GM12878 (cell line): ENCODE results near the gene TADA2A. TPM values are rescaled to one million over a fixed set of nuclear protein-coding genes. Genes with fewer than 3 reads are reported as not detected.

Experiments
- ATF7 ChIP-seq: fragments of 450-650 bp; IDR thresholded peaks from 2 replicates; pipeline ENCODE4 v1.6.1; 2016; ENCODE audit warnings: low read depth, mild to moderate bottlenecking
- CREB1 ChIP-seq: IDR thresholded peaks from 2 replicates; pipeline ENCODE4 v1.6.1; 2012; ENCODE audit warnings: low read depth, mild to moderate bottlenecking, inconsistent platforms
- JUND ChIP-seq: IDR thresholded peaks from 2 replicates; pipeline ENCODE4 v1.6.1; 2012; ENCODE audit warnings: low read depth, mild to moderate bottlenecking, low read length, improper control_type of control experiment, moderate library complexity
- KAT2A ChIP-seq: conservative IDR thresholded peaks from 2 replicates; pipeline ENCODE4 v1.6.1; 2011; ENCODE audit warnings: low read depth, low read length; ENCODE audit not compliant: control insufficient read depth
- PAX8 ChIP-seq: fragments of 450-650 bp; IDR thresholded peaks from 2 replicates; pipeline ENCODE4 v1.6.1; 2017; ENCODE audit warnings: mild to moderate bottlenecking, moderate library complexity
- PML ChIP-seq: IDR thresholded peaks from 2 replicates; pipeline ENCODE4 v1.6.1; 2012; ENCODE audit warnings: low read length, inconsistent platforms
- POLR2AphosphoS5 ChIP-seq: IDR thresholded peaks from 2 replicates; pipeline ENCODE4 v1.6.1; 2011; ENCODE audit warnings: mild to moderate bottlenecking, low read length, inconsistent platforms
- SPI1 ChIP-seq: IDR thresholded peaks from 2 replicates; pipeline ENCODE4 v1.6.1; 2011; ENCODE audit warnings: low read depth, mild to moderate bottlenecking, low read length, moderate library complexity, borderline replicate concordance; ENCODE audit not compliant: insufficient read depth
- SRF ChIP-seq, 2 experiments: IDR thresholded peaks; 2 replicates each; pipeline ENCODE4 v1.6.1; 2011; ENCODE audit warnings: low read depth in 2 of 2, low read length in 2 of 2, mild to moderate bottlenecking in 1 of 2, moderate library complexity in 1 of 2
- polyA plus RNA-seq, 11 experiments: library from polyadenylated mRNA; depleted of rRNA in 4 of 11; unstranded in 6 of 11; stranded (reverse) in 5 of 11; fragments of >200 nt; fragmentation: Nextera tagmentation in 4 of 11; fragmentation: Illumina TruSeq in 1 of 11; extraction: Ambion mirVana in 4 of 11; extraction: Trizol in 1 of 11; gene quantifications; 1 replicate in 1 of 11; 2 replicates in 10 of 11; pipeline versions ENCODE4 v1.2.1 to v1.2.3, GENCODE V29; 2011 to 2016; ENCODE audit warnings: inconsistent platforms in 2 of 11, missing spikeins in 2 of 11, low read depth in 1 of 11
- total RNA-seq, 4 experiments: library from RNA; depleted of rRNA in 3 of 4; stranded (reverse); fragments of >200 nt in 3 of 4; fragmentation: Illumina TruSeq in 1 of 4; extraction: Trizol in 1 of 4; gene quantifications; 2 replicates each; pipeline versions ENCODE4 v1.2.1 to v1.2.3, GENCODE V29; 2013 to 2021
- TF ChIP-seq, protein P1 (sequence below): IDR thresholded peaks from 2 replicates; pipeline ENCODE4 v1.6.1; 2012; ENCODE audit warnings: mild to moderate bottlenecking, low read depth, low read length
- TF ChIP-seq, protein P2 (sequence below): IDR thresholded peaks from 2 replicates; pipeline ENCODE4 v1.6.1; 2012; ENCODE audit warnings: improper control_type of control experiment, low read depth, low read length; ENCODE audit not compliant: insufficient replicate concordance
- TF ChIP-seq, protein P3 (sequence below): fragments of 450-650 bp; IDR thresholded peaks from 2 replicates; pipeline ENCODE4 v1.6.1; 2017; ENCODE audit warnings: borderline replicate concordance
- TF ChIP-seq, protein P4 (sequence below): fragments of 450-650 bp; IDR thresholded peaks from 2 replicates; pipeline ENCODE4 v1.6.1; 2018; ENCODE audit warnings: borderline replicate concordance, mild to moderate bottlenecking; ENCODE audit not compliant: partially characterized antibody
- TF ChIP-seq, protein P5 (sequence below): IDR thresholded peaks from 2 replicates; pipeline ENCODE4 v1.6.1; 2011; ENCODE audit warnings: mild to moderate bottlenecking, low read depth, low read length, moderate library complexity; ENCODE audit not compliant: insufficient replicate concordance
- TF ChIP-seq, protein P6 (sequence below): IDR thresholded peaks from 2 replicates; pipeline ENCODE4 v1.6.1; 2012; ENCODE audit warnings: low read depth, low read length, improper control_type of control experiment

TADA2A gene
- total and polyA plus RNA-seq, 10 of the 15 experiments (the other 5 are each of a cell fraction or from before 2014, with no cell fraction given): 19.6 to 43.8 (median 34.1) TPM

DNA sequence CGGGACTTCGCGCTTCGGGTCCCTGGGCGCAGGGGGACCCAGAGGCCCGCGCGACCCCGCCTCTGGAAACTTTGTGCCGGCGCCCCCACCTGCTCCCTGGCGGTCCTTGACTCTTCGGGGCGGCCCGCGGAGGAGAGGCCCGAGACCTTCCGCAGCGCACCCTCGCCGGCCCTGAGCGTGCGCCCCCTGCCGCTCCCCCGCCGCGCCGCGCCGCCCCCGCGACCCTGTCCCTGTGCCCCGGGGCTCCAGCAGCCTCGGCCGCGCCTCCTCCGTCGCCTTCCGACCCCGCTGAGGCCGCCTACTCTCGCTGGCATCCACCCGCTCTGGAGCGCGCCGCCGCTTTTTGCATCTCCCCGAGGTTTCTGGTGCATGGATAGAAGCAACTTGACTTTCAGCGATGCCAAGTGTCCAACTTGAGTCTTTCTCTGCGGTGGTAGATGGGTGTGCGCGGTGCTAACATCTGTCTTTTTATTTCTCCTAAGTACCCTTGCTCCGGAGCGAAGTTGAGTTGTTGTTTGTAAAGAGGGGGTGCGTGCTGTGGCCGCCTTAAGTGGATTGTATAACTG lies 83.4 kb downstream of the TADA2A start (continued):
- TF ChIP-seq, protein P1, sequence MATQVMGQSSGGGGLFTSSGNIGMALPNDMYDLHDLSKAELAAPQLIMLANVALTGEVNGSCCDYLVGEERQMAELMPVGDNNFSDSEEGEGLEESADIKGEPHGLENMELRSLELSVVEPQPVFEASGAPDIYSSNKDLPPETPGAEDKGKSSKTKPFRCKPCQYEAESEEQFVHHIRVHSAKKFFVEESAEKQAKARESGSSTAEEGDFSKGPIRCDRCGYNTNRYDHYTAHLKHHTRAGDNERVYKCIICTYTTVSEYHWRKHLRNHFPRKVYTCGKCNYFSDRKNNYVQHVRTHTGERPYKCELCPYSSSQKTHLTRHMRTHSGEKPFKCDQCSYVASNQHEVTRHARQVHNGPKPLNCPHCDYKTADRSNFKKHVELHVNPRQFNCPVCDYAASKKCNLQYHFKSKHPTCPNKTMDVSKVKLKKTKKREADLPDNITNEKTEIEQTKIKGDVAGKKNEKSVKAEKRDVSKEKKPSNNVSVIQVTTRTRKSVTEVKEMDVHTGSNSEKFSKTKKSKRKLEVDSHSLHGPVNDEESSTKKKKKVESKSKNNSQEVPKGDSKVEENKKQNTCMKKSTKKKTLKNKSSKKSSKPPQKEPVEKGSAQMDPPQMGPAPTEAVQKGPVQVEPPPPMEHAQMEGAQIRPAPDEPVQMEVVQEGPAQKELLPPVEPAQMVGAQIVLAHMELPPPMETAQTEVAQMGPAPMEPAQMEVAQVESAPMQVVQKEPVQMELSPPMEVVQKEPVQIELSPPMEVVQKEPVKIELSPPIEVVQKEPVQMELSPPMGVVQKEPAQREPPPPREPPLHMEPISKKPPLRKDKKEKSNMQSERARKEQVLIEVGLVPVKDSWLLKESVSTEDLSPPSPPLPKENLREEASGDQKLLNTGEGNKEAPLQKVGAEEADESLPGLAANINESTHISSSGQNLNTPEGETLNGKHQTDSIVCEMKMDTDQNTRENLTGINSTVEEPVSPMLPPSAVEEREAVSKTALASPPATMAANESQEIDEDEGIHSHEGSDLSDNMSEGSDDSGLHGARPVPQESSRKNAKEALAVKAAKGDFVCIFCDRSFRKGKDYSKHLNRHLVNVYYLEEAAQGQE: no peak
- TF ChIP-seq, protein P2, sequence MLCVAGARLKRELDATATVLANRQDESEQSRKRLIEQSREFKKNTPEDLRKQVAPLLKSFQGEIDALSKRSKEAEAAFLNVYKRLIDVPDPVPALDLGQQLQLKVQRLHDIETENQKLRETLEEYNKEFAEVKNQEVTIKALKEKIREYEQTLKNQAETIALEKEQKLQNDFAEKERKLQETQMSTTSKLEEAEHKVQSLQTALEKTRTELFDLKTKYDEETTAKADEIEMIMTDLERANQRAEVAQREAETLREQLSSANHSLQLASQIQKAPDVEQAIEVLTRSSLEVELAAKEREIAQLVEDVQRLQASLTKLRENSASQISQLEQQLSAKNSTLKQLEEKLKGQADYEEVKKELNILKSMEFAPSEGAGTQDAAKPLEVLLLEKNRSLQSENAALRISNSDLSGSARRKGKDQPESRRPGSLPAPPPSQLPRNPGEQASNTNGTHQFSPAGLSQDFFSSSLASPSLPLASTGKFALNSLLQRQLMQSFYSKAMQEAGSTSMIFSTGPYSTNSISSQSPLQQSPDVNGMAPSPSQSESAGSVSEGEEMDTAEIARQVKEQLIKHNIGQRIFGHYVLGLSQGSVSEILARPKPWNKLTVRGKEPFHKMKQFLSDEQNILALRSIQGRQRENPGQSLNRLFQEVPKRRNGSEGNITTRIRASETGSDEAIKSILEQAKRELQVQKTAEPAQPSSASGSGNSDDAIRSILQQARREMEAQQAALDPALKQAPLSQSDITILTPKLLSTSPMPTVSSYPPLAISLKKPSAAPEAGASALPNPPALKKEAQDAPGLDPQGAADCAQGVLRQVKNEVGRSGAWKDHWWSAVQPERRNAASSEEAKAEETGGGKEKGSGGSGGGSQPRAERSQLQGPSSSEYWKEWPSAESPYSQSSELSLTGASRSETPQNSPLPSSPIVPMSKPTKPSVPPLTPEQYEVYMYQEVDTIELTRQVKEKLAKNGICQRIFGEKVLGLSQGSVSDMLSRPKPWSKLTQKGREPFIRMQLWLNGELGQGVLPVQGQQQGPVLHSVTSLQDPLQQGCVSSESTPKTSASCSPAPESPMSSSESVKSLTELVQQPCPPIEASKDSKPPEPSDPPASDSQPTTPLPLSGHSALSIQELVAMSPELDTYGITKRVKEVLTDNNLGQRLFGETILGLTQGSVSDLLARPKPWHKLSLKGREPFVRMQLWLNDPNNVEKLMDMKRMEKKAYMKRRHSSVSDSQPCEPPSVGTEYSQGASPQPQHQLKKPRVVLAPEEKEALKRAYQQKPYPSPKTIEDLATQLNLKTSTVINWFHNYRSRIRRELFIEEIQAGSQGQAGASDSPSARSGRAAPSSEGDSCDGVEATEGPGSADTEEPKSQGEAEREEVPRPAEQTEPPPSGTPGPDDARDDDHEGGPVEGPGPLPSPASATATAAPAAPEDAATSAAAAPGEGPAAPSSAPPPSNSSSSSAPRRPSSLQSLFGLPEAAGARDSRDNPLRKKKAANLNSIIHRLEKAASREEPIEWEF: no peak
- TF ChIP-seq, protein P3, sequence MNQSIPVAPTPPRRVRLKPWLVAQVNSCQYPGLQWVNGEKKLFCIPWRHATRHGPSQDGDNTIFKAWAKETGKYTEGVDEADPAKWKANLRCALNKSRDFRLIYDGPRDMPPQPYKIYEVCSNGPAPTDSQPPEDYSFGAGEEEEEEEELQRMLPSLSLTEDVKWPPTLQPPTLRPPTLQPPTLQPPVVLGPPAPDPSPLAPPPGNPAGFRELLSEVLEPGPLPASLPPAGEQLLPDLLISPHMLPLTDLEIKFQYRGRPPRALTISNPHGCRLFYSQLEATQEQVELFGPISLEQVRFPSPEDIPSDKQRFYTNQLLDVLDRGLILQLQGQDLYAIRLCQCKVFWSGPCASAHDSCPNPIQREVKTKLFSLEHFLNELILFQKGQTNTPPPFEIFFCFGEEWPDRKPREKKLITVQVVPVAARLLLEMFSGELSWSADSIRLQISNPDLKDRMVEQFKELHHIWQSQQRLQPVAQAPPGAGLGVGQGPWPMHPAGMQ: no peak
- TF ChIP-seq POLR2AphosphoS5 (no peak), KAT2A (no peak), JUND (no peak), SPI1 (no peak), PAX8 (no peak), CREB1 (no peak), SRF (IDR thresholded peaks at IDR 0.05; ENCODE audit: low read depth in 2 of 2, low read length in 2 of 2) (no peak), PML (no peak), ATF7 (no peak)
- TF ChIP-seq, protein P4, sequence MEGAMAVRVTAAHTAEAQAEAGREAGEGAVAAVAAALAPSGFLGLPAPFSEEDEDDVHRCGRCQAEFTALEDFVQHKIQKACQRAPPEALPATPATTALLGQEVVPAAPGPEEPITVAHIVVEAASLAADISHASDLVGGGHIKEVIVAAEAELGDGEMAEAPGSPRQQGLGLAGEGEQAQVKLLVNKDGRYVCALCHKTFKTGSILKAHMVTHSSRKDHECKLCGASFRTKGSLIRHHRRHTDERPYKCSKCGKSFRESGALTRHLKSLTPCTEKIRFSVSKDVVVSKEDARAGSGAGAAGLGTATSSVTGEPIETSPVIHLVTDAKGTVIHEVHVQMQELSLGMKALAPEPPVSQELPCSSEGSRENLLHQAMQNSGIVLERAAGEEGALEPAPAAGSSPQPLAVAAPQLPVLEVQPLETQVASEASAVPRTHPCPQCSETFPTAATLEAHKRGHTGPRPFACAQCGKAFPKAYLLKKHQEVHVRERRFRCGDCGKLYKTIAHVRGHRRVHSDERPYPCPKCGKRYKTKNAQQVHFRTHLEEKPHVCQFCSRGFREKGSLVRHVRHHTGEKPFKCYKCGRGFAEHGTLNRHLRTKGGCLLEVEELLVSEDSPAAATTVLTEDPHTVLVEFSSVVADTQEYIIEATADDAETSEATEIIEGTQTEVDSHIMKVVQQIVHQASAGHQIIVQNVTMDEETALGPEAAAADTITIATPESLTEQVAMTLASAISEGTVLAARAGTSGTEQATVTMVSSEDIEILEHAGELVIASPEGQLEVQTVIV: no peak
- TF ChIP-seq, protein P5, sequence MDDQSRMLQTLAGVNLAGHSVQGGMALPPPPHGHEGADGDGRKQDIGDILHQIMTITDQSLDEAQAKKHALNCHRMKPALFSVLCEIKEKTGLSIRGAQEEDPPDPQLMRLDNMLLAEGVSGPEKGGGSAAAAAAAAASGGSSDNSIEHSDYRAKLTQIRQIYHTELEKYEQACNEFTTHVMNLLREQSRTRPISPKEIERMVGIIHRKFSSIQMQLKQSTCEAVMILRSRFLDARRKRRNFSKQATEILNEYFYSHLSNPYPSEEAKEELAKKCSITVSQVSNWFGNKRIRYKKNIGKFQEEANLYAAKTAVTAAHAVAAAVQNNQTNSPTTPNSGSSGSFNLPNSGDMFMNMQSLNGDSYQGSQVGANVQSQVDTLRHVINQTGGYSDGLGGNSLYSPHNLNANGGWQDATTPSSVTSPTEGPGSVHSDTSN: no peak
- TF ChIP-seq, protein P6, sequence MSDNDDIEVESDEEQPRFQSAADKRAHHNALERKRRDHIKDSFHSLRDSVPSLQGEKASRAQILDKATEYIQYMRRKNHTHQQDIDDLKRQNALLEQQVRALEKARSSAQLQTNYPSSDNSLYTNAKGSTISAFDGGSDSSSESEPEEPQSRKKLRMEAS: no peak
